Fibroblast of pulmonary artery (primary cell): ENCODE results near the gene SLC34A1.
"Not testable (repeated sequence)": the region's sequence is repeated elsewhere in the genome, so short reads cannot be mapped to it uniquely, and the experiment has no call there.

Experiments used
- DNase-seq: peaks from one replicate; pipeline ENCODE4 v3.0.0-alpha.2; 2010; ENCODE audit warnings: low read depth
- H3K4me3 ChIP-seq: replicated peaks from 2 replicates; pipeline ENCODE4 v1.5.1; 2011; ENCODE audit warnings: low read depth, mild to moderate bottlenecking, control low read depth, low read length, moderate library complexity
- TF ChIP-seq, protein P1 (sequence below): IDR thresholded peaks from 2 replicates; pipeline ENCODE4 v1.5.1; 2011; ENCODE audit warnings: mild to moderate bottlenecking, control low read depth, low read length, inconsistent platforms; ENCODE audit errors: missing control alignments

Gene SLC34A1

DNA sequence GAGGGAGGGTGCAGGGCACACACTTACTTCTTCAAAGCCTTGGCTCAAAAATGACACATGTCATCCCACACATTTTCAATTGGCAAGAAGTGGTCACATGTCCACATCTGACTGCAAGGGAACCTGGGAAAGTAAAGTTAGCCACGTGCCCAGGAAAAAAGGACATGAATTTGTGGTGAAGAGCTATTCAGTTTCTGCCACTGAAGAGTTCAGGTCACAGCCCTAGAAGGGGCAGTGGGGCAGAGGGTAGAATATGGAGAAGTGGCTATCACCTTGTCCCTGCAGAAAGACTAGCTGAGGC, 28.4 kb upstream of the SLC34A1 start:
- no peak for DNase-seq
- no peak overlapping the region for H3K4me3 ChIP-seq
- TF ChIP-seq, protein P1, sequence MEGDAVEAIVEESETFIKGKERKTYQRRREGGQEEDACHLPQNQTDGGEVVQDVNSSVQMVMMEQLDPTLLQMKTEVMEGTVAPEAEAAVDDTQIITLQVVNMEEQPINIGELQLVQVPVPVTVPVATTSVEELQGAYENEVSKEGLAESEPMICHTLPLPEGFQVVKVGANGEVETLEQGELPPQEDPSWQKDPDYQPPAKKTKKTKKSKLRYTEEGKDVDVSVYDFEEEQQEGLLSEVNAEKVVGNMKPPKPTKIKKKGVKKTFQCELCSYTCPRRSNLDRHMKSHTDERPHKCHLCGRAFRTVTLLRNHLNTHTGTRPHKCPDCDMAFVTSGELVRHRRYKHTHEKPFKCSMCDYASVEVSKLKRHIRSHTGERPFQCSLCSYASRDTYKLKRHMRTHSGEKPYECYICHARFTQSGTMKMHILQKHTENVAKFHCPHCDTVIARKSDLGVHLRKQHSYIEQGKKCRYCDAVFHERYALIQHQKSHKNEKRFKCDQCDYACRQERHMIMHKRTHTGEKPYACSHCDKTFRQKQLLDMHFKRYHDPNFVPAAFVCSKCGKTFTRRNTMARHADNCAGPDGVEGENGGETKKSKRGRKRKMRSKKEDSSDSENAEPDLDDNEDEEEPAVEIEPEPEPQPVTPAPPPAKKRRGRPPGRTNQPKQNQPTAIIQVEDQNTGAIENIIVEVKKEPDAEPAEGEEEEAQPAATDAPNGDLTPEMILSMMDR: no peak

DNA sequence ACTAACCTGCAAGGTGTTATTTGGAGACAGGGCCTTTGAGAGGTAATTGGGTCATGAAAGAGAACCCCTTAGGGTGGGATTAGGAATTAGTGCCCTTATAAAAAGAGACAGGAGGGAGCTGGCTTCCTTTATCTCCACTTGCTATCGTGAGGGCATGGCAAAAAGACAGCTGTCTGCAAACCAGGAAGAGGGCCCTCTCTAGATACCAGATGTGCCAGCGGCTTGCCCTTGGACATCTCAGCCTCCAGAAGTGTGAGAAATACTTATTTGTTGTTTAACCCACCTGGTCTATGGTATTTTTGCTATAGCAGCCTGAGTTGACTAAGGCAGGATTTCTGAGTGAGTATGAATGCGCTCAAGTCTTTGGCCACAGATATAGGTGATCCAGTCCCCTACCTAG, 27.5 kb upstream of the SLC34A1 start:
- no peak overlapping the region for H3K4me3 ChIP-seq
- DNase-seq: no peak
- TF ChIP-seq, protein P1: no peak

DNA sequence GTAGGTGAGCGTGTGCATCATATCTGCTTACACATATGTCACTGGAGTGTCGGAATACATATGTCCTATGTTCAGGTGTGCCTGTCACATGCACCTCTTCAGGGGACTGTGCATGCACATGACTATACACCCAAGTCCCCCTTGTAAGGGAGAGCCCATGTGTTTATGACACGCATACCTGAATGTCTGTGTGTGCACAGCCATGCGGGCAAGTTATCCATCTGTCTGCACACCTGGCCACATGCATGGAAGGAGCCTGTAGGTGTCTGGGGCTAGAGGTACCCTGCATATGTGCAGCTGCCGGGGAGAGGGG, 27.1 kb upstream of the SLC34A1 start:
- TF ChIP-seq, protein P1: no peak
- no peak overlapping the region for H3K4me3 ChIP-seq
- no peak for DNase-seq

DNA sequence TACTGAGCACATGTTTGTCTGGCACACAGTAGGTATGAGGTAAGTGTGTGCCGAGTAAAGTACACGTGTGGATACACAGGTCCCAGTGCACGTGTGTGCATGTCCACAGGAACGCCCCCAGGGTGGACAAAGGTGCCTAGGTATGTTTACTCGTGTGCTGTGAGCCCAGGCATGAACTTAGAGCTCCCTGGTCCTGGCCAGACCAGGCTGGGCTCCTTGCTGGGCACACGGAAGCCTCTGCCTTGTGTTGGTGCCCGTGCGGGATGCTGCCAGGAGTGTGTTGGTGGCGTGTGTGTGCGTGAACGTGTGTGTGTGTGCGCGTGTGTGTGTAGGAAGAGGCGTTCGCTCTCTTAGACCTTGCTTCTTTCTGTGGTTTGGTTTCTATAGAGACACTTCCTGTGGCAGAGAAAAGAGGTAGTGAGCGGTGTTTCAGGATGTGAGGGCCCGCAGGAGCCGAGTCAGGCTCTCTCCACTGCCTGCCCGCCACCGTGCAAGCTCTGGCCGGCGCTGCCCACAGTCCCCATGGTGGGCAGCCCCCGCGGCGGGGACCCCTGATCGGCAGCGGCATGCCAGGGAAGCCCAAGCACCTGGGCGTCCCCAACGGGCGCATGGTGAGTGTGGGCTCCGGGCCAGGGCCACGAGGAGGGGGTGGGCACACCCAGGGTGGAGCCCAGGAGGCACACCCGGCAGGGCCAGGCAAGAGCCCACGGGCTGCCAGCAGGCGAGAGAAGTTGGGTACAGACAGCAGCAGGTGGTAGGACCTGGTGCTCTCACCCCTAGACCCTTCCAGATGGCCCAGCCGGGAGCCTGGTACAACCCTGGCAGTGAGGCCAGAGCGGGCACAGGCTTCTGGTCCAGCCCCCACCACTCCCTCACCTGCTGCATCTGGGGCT, 26.5 kb upstream of the SLC34A1 start, which contains the start of gene RGS14:
TSS of gene RGS14 (plus strand) at position 466 of the 893 bp plus-strand sequence. CDS start at position 567, 101 bp downstream.
- H3K4me3 ChIP-seq: no peak within 1 kb of the TSS
- TF ChIP-seq, protein P1: no peak
- peak; percentile 49 for DNase-seq

DNA sequence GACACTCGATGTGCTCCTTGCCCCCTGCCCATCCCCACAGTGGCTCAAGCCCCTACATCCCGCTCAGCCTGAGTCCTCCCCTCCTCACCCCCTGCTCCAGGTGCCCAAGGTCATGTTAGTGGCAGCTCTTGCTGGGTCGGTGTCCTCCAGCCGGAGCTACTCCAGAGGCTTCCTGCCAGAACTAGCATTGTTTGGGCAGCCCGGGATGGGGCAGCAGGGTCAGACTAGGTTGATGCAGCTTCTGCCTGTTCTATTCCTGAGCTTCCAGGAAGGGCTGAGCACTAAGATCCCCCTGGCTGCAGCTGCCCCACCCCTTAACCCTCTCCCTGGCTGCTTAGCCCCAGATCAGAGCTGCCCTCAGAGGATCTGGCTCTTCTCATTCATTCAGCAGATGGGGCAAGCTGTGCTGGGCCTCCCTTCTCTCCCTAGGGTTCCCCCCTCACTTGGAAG, 25.8 kb upstream of the SLC34A1 start:
- TF ChIP-seq, protein P1: no peak
- no peak overlapping the region for H3K4me3 ChIP-seq

DNA sequence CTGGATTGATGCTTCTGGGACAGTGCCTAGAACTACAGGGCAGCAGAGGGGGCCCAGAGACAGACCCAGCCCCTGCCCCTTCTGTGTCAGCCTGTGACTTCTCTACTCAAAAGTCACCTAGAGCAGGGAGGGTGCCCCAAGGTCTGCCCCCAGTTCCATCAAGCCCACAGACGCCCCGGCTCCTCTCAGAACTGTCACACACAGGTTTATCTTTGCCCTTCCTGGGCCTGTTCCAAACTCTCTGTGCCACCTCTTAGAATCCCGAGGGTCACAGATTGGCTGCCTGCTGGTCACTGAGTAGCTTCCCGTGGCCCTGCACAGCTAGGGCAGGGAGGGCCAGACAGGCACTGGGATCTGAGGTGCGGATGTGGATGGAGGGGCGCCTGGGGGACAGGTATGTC, 24.8 kb upstream of the SLC34A1 start:
- no peak for DNase-seq
- TF ChIP-seq, protein P1: no peak
- no peak overlapping the region for H3K4me3 ChIP-seq

More for the DNA sequence above, 25.8 kb upstream of the SLC34A1 start:
- DNase-seq: no peak

DNA sequence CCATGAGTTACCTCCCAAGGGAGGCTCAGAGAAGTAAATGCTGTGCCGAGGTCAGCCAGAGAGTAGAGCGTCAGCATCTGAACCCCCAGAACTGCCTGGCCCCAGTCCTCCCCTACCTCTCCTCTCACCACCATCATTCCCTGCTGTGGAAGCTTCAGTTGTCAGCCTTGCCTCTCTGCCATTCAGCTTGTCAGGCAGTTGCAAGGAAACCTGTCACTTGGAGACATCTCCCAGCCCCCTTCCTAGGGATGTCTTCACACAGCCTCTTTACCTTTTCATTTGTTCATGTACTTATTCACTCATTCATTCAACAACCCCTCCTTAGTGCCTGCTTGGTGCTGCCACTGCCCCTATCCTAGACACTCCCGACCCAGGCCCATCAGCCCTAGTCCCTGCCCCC, 24.4 kb upstream of the SLC34A1 start:
- TF ChIP-seq, protein P1: no peak
- no peak overlapping the region for H3K4me3 ChIP-seq
- DNase-seq: no peak

DNA sequence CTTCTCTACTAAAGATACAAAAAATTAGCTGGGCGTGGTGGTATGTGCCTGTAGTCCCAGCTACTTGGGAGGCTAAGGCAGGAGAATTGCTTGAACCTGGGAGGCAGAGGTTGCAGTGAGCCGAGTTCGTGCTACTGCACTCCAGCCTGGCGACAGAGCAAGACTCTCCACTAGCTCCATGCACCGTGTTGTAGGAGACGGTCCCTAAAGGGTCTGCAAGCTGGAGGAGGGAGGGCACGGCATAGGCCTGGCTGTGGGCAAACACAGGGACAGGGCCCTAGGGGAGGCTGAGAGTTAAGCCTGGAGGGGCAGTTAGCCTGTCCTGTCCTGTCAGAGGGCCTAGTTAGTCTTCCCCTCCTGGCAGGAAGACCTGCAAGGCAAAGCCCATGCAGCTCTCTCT, 23.5 kb upstream of the SLC34A1 start:
- DNase-seq, H3K4me3 ChIP-seq: not testable (repeated sequence)
